OCI-LY3 (cell line): ENCODE measurements around the gene GALNS.

Experiments used
- EZH2phosphoT487 ChIP-seq: fragments of 200-600 bp; shearing (Covaris generic); IDR thresholded peaks from 2 replicates; pipeline ENCODE4 v1.6.1; 2018; ENCODE audit warnings: antibody characterized with exemption, mixed run types, low read depth
- TF ChIP-seq, protein P1 (sequence below): fragments of 200-600, 300-600 bp; sonication (generic); IDR thresholded peaks from 2 replicates; pipeline ENCODE4 v1.5.1; 2014; ENCODE audit warnings: antibody characterized with exemption, low read length, low read depth

DNA sequence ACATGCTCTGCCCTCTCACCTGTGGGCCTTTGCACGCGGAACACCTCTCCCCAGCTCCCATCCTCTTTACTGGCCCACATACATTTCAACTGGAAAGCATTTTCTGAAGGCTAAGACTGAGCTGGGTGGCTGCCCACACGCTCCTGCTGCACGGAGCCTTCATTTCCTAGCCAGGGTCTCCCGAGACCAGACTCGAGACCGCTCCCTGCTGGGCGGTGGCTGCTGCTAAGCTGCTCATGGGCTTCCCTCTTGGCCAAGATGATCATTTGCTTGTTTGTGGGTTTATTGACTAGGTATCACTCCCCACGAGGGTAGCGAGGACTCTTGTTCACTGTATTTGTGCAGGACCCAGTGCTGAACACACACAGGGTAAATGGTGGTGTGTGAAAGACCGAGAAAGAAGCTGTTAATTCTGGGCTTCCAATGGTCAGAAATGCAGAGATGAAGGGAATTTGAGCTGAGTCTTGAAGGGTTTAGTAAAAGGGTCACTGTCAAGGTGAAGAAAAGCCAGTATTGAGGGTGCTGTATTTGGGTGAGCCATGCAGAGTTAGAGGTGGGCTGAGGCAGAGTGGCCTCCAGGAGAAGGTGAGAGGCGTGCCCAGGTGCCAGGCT is 1.1 kb upstream of the GALNS start:
- TF ChIP-seq, protein P1, sequence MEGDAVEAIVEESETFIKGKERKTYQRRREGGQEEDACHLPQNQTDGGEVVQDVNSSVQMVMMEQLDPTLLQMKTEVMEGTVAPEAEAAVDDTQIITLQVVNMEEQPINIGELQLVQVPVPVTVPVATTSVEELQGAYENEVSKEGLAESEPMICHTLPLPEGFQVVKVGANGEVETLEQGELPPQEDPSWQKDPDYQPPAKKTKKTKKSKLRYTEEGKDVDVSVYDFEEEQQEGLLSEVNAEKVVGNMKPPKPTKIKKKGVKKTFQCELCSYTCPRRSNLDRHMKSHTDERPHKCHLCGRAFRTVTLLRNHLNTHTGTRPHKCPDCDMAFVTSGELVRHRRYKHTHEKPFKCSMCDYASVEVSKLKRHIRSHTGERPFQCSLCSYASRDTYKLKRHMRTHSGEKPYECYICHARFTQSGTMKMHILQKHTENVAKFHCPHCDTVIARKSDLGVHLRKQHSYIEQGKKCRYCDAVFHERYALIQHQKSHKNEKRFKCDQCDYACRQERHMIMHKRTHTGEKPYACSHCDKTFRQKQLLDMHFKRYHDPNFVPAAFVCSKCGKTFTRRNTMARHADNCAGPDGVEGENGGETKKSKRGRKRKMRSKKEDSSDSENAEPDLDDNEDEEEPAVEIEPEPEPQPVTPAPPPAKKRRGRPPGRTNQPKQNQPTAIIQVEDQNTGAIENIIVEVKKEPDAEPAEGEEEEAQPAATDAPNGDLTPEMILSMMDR = peak; percentile 63
- TF ChIP-seq EZH2phosphoT487 = no peak
